Osteoblast (primary cell): ENCODE data around the gene NOB1. TPM values are rescaled to one million over a fixed set of nuclear protein-coding genes. Genes with fewer than 3 reads are reported as not detected.

ENCODE experiments used
- DNase-seq: peaks from one replicate; pipeline ENCODE4 v3.0.0; 2011; ENCODE audit warnings: low spot score, mixed read lengths; ENCODE audit not compliant: insufficient read length; ENCODE audit errors: missing footprints
- H2AFZ ChIP-seq: 2 replicates; pipeline ENCODE4 v1.6.0; 2011; ENCODE audit warnings: mild to moderate bottlenecking, low read length
- H3K27ac ChIP-seq: 2 replicates; pipeline ENCODE4 v1.5.1; 2011; ENCODE audit warnings: mild to moderate bottlenecking, low read depth, low read length, moderate library complexity
- H3K27me3 ChIP-seq: 2 replicates; pipeline ENCODE4 v1.6.0; 2012; ENCODE audit warnings: mild to moderate bottlenecking, control low read depth, inconsistent platforms, low read length, moderate library complexity; ENCODE audit not compliant: insufficient read depth
- H3K36me3 ChIP-seq: 2 replicates; pipeline ENCODE4 v1.5.1; 2011; ENCODE audit warnings: mild to moderate bottlenecking, low read length, control low read depth, moderate library complexity; ENCODE audit not compliant: insufficient read depth
- H3K4me1 ChIP-seq: 2 replicates; pipeline ENCODE4 v1.5.1; 2011; ENCODE audit warnings: mild to moderate bottlenecking, low read length, control low read depth, moderate library complexity; ENCODE audit not compliant: insufficient read depth
- H3K4me2 ChIP-seq: 2 replicates; pipeline ENCODE4 v1.6.0; 2011; ENCODE audit warnings: mild to moderate bottlenecking, low read length; ENCODE audit not compliant: insufficient read depth
- H3K4me3 ChIP-seq: fragments of 200-600 bp; sonication (generic); 3 replicates; pipeline ENCODE4 v1.5.1; 2012; ENCODE audit warnings: mild to moderate bottlenecking, low read length, inconsistent platforms; ENCODE audit not compliant: insufficient read depth
- H3K79me2 ChIP-seq: 2 replicates; pipeline ENCODE4 v1.6.0; 2012; ENCODE audit warnings: mild to moderate bottlenecking, low read length, control low read depth, inconsistent platforms; ENCODE audit not compliant: insufficient read depth
- H3K9me3 ChIP-seq: 2 replicates; pipeline ENCODE4 v1.5.1; 2011; ENCODE audit warnings: low read depth, low read length, control low read depth
- H4K20me1 ChIP-seq: 2 replicates; pipeline ENCODE4 v1.6.0; 2012; ENCODE audit warnings: mild to moderate bottlenecking, low read length, control low read depth; ENCODE audit not compliant: insufficient read depth
- CTCF ChIP-seq: IDR thresholded peaks from 2 replicates; pipeline ENCODE4 v1.5.1; 2011; ENCODE audit warnings: mild to moderate bottlenecking, low read depth, low read length, moderate library complexity; ENCODE audit errors: extremely low read depth
- small RNA-seq: library from RNA; depleted of rRNA; stranded (forward); fragments of <200 nt; gene quantifications from one replicate; pipeline ENCODE3, GENCODE V24; 2012
- total RNA-seq: library from RNA; depleted of rRNA; stranded (reverse); fragments of >200 nt; gene quantifications from 2 replicates; pipeline ENCODE4 v1.2.3, GENCODE V29; 2012

Gene NOB1
- total RNA-seq, 1 donor, result 35.5 TPM

- Histone ChIP-seq H3K4me1 (no peaks in the 10 kb centered on the region), H3K4me2 (no peak overlapping the region), H3K36me3 (peaks cover 76% of the 10 kb centered on the region), H3K9me3 (no peaks in the 10 kb centered on the region), H3K27ac (no peak overlapping the region), H3K27me3 (no peaks in the 10 kb centered on the region), H3K4me3 (no peak overlapping the region), H4K20me1 (peaks cover 10% of the 10 kb centered on the region), H2AFZ (no peak overlapping the region), H3K79me2 (peaks cover 27% of the 10 kb centered on the region)
- TF ChIP-seq CTCF, result no peak
- no peak for DNase-seq
These were observed 60.8 kb downstream of the NOB1 start for GRCh38 chr16:69693916-69694315.

GRCh38 chr16:69691980-69692911, 62.5 kb downstream of the NOB1 start:
- Histone ChIP-seq H3K4me2 (no peak overlapping the region), H2AFZ (no peak overlapping the region), H3K9me3 (no peaks in the 10 kb centered on the region), H3K27ac (peak overlapping the region; percentile 12), H3K4me1 (no peaks in the 10 kb centered on the region), H3K4me3 (no peak overlapping the region), H3K36me3 (peaks cover 70% of the 10 kb centered on the region), H3K79me2 (peaks cover 19% of the 10 kb centered on the region), H4K20me1 (peaks cover 10% of the 10 kb centered on the region), H3K27me3 (no peaks in the 10 kb centered on the region)
- TF ChIP-seq CTCF, result no peak
- peak; percentile 21 for DNase-seq

Small RNAs within 50 kb of the gene (small RNA-seq; reads per million reads assigned to genes)
- not detected for gene RF00091

Other genes starting within 250 kb of the NOB1 start
- 29.3 and 41.8 TPM in 2 replicates for gene NFAT5, start 189.0 kb downstream of the NOB1 start, total RNA-seq
- gene NQO1, start 28.4 kb downstream of the NOB1 start, total RNA-seq, result 327 TPM in 2 replicates
- gene WWP2, start 7.4 kb upstream of the NOB1 start, total RNA-seq, result 43.3 and 46.7 TPM in 2 replicates
- gene CLEC18A, start 196.4 kb upstream of the NOB1 start, total RNA-seq, result 0.29 and 1.1 TPM in 2 replicates